Fibroblast of lung (primary cell): Measurements from ENCODE around the gene ZNF469.

ENCODE experiments used
- EZH2 ChIP-seq: IDR thresholded peaks from 2 replicates; pipeline ENCODE4 v1.5.1; 2012; ENCODE audit warnings: low read length, control low read depth, mild to moderate bottlenecking; ENCODE audit errors: missing control alignments
- TF ChIP-seq, protein P1 (sequence below), 2 donors: IDR thresholded peaks in 1 of 2; conservative IDR thresholded peaks in 1 of 2; 1 replicate in 1 of 2; 2 replicates in 1 of 2; pipeline ENCODE4 v1.5.1; 2011 to 2012; ENCODE audit warnings: low read length in 2 of 2, control low read depth in 1 of 2, inconsistent platforms in 1 of 2, low read depth in 1 of 2, mild to moderate bottlenecking in 1 of 2

- TF ChIP-seq, protein P1, sequence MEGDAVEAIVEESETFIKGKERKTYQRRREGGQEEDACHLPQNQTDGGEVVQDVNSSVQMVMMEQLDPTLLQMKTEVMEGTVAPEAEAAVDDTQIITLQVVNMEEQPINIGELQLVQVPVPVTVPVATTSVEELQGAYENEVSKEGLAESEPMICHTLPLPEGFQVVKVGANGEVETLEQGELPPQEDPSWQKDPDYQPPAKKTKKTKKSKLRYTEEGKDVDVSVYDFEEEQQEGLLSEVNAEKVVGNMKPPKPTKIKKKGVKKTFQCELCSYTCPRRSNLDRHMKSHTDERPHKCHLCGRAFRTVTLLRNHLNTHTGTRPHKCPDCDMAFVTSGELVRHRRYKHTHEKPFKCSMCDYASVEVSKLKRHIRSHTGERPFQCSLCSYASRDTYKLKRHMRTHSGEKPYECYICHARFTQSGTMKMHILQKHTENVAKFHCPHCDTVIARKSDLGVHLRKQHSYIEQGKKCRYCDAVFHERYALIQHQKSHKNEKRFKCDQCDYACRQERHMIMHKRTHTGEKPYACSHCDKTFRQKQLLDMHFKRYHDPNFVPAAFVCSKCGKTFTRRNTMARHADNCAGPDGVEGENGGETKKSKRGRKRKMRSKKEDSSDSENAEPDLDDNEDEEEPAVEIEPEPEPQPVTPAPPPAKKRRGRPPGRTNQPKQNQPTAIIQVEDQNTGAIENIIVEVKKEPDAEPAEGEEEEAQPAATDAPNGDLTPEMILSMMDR (conservative IDR thresholded peaks at IDR 0.05 in 1 of 2, IDR thresholded peaks at IDR 0.05 in 1 of 2; ENCODE audit: low read depth in 1 of 2, low read length in 2 of 2) = no peak
- no peak for TF ChIP-seq EZH2
Measured at GRCh38 chr16:88339930-88340754, 42.6 kb upstream of the ZNF469 start.
